HG03342 (cell line): Measurements from ENCODE around the gene SEPTIN14.
"Not testable (repeated sequence)": the region's sequence is repeated elsewhere in the genome, so short reads cannot be mapped to it uniquely, and the experiment has no call there.

ENCODE experiments used
- ATAC-seq: cut with Tn5 transposase; IDR thresholded peaks from one replicate; pipeline ENCODE4 v1.9.1; 2021; ENCODE audit warnings: mild to moderate bottlenecking, moderate library complexity; ENCODE audit not compliant: unreplicated experiment

SEPTIN14 gene

DNA sequence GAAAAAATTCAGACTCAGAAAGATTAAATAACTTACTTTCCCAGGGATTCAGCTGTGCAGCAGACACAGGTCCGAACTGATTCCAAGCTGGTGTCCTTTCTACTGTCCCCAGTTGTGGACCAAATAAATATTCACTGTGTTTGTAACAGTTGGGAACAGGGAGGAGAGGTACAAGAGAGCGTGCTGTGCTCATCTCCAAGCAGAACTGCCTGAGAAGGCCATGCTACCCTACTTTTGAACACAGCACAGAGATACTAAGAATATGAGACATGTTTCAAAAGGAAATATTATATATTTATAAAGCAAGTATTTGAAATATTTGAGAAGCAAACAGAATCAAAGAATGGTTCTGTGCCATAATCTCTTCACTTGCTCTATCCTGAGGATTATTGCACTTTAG lies at the start of gene SEPTIN14:
SEPTIN14 (minus strand) TSS at position 101 of the 400 bp plus-strand sequence. CDS start 756 bp downstream, outside the sequence.
- not testable (repeated sequence) for ATAC-seq

DNA sequence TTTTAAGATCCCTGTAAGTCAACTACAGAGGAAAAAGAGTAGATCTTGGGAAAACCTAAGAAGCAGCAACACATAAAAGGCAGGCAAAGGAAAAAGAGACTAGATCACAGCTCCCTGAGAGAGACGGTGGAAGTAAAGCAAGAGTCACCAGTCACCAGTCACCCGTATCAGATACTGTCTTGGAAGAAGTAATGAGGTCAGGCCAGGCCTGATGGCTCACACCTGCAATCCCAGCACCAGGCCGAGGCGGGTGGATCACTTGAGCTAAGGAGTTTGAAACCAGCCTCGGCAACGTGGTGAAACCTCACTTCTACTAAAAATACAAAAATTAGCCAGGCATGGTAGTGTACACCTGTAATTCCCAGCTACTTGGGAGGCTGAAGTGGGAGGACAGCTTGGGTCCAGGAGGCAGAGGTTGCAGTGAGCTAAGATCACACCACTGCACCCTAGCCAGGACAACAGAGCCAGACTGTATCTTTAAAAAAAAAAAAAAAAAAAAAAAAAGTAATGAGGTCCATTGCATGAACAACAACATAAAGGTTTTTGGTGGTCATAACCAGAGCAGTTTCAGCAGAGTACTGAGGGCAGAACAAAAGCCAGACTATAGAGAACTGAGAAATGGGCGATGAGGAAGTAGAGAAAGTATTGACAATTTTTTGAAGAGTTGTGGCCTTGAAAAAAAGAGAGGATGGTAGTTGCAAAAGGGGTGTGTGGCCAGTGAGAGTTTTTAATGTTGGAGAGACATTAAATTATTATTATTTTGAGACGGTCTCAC lies 41.6 kb upstream of the SEPTIN14 start:
- peak; percentile 99 for ATAC-seq

DNA sequence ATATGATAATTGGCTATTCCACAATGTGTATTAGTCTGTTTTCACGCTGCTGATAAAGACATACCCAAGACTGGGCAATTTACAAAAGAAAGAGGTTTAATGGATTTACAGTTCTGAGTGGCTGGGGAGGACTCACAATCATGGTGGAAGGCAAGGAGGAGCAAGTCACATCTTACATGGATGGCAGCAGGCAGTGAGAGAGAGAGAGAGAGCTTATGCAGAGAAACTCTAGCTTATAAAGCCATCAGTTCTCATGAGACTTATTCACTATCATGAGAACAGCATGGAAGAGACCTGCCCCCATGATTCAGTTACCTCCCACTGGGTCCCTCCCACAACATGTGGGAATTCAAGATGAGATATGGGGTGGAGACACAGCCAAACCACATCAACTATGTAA lies 38.5 kb upstream of the SEPTIN14 start:
- not testable (repeated sequence) for ATAC-seq

DNA sequence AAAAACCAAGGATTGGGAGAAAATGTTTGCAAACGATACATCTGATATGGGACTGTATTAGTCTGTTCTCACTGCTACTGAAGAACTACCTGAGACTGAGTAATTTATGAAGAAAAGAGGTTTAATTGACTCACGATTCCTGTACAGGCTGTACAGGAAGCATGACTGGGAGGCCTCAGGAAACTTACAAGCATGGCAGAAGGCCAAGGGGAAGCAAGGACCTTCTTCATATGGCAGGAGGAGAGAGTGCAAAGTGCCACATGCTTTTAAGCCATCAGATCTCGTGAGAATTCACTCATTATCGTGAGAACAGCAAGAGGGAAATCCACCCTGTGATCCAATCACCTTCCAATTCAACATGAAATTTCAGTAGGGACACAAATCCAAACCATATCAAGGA lies 35.7 kb upstream of the SEPTIN14 start:
- no peak for ATAC-seq

DNA sequence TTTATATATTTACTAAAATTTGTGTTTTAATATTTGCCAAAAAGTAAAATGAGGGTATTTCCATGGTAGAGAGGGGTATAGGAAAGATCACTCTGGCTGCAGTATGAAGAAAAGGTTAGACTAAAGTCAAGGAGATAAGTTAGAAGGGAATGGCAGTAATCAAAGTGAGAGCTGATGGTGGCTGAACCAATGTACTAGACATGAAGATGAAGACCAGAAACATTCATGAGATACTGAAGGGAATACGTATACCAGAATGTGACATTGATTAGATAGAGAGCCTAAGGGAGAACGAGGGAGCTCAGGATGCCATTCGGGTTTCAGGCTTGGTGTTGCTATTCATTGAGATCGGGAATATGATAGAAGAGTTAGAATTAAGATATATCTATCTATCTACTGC lies 32.5 kb upstream of the SEPTIN14 start:
- no peak for ATAC-seq

DNA sequence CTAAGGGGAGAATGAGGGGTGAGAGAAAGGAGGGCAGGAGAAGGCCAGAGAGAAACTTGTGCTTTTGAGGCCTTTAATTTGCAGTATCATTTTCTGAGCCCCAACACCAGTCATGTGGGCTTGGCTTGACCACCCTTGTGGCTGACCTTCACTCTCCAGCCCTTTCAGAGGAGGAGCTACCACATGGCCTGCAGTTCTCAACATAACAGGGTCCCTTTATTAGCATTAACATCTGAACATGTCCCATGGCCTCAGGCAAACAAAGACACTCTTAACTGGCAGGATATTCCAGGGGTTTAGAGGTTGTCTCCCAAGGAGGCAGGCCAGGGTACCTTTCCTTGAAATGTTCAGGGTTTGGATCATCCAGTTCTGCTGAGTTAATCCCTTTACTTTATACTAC lies 31.4 kb upstream of the SEPTIN14 start:
- no peak for ATAC-seq

DNA sequence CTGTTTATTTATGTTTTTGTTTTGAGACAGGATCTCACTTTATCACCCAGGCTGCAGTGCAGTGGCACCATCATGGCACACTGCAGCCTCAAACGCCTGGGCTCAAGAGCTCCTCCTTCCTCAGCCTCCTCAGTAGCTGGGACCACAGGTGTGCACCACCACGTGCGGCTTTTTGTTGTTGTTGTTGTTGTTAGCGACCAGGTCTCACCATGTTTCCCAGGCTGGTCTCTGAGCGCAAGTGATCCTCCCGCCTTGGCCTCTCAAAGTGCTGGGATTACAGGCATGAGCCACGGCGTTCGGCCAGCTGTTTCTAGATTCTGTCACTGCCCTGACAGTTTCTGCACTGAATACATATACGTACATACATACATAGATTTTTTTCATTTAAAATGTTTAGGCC lies 25.8 kb upstream of the SEPTIN14 start:
- ATAC-seq = not testable (repeated sequence)

- no peak for ATAC-seq
These were observed 25.3 kb upstream of the SEPTIN14 start for GRCh38 chr7:55887821-55888247.

GRCh38 chr7:55884321-55884720 lies 21.8 kb upstream of the SEPTIN14 start:
- ATAC-seq = no peak

- no peak for ATAC-seq
These were observed 16.1 kb upstream of the SEPTIN14 start for GRCh38 chr7:55878691-55879090.

GRCh38 chr7:55877308-55877707 lies 14.8 kb upstream of the SEPTIN14 start:
- no peak for ATAC-seq

- no peak for ATAC-seq
These were observed 11.2 kb upstream of the SEPTIN14 start for GRCh38 chr7:55873765-55874164.

GRCh38 chr7:55871932-55872485 lies 9.5 kb upstream of the SEPTIN14 start:
- no peak for ATAC-seq

DNA sequence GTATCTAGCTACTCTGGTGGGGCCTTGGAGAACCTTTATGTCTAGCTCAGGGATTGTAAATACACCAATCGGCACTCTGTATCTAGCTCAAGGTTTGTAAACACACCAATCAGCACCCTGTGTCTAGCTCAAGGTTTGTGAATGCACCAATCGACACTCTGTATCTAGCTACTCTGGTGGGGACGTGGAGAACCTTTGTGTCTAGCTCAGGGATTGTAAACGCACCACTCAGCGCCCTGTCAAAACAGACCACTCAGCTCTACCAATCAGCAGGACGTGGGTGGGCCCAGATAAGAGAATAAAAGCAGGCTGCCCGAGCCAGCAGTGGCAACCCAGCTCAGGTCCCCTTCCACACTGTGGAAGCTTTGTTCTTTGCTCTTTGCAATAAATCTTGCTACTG lies 6.4 kb upstream of the SEPTIN14 start:
- ATAC-seq = not testable (repeated sequence)

- ATAC-seq = not testable (repeated sequence)
These were observed 17.4 kb downstream of the SEPTIN14 start for GRCh38 chr7:55845164-55845563.

DNA sequence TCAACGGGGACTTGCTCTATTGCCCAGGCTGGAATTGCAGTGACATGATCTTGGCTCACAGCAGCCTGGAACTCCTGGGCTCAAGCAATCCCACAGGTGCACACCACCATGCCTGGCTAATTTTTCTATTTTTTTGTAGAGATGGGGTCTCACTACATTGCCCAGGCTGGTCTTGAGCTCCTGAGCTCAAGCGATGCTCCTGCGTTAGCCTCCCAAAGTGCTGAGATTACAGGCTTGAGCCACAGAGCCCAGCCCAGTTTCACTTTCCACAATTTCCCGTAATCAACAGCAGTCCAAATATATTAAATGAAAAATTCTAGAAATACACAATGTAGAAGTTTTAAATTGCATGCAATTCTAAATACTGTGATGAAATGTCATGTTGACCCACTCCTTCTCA lies 24.0 kb downstream of the SEPTIN14 start:
- no peak for ATAC-seq

DNA sequence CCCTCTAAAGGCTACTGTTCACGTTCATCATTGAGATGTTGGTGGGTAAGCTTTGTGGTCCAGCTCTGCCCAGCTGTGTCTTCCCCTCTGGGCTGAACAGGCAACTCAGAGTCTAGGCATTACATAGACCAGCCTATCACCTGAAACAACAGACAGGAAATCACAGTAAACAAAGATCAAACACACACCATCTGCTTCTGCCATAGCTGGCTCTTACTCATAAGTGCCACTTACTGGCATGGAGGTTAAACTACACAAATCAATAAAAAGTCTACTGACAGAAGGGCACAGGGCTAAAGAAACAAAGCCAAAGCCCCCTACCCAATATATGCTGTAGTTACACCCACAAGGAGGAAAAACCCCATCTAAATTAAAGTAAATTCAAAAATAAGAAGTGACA lies 35.0 kb downstream of the SEPTIN14 start:
- no peak for ATAC-seq

DNA sequence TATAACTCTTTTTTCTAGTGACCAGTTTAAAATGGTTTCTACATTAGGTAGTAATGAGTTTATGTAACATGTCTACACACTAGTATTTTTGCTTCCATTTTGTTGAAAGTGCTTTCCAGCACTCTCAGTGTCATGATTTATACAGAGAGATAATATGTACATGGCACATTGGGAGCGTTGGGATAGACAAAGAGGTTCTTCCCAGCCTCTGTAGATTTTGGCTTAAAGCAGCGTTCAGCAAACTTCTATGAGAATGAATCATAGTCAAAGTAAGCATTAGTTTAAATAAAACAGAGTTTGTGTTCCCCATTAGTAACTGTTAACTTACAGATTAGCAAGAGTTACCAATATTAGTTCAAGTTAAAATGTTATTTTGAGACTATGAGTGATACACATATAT lies 43.9 kb downstream of the SEPTIN14 start:
- no peak for ATAC-seq

GRCh38 chr7:55797260-55797659 lies 65.3 kb downstream of the SEPTIN14 start:
- ATAC-seq = not testable (repeated sequence)

DNA sequence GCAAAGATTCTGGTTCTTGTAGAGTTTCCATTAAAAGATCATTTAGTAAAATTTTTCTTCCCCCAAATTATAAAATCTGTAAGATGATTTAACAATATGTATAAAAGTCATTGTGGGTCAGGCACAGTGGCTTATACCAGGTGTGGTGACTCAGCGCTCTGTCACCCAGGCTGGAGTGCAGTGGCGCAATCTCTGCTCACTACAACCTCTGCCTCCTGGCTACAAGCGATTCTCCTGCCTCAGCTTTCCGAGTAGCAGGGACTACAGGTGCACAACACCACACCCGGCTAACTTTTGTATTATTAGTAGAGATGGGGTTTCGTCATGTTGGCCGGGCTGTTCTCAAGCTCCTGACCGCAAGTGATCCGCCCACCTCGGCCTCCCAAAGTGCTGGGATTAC lies 68.0 kb downstream of the SEPTIN14 start:
- ATAC-seq = no peak

- no peak for ATAC-seq
These were observed 70.5 kb downstream of the SEPTIN14 start for GRCh38 chr7:55792048-55792447.

DNA sequence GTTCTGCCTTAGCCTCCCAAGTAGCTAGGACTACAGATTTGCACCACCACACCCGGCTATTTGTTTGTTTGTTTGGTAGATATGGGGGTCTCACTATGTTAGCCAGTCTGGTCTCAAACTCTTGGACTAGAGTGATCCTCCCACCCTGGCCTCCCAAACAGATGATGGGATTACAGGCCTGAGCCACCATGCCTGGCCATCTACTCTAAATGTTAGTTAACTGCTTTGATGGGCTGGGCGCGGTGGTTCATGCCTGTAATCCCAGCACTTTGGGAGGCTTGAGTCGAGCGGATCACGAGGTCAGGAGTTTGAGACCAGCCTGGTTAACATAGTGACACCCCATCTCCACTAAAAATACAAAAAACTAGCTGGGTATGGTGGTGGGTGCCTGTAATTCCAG lies 74.8 kb downstream of the SEPTIN14 start:
- no peak for ATAC-seq

GRCh38 chr7:55786901-55787300 lies 75.7 kb downstream of the SEPTIN14 start:
- no peak for ATAC-seq
